ENCODE results near the gene DGKB.

Gene DGKB

GRCh38 chr7:14375998-14376397 lies 526.6 kb downstream of the DGKB start:
- H3K4me1 Mint-ChIP-seq (ENCODE audit: low read depth in 2 of 2) = peaks cover 0 to 11% of the 10 kb centered on the region in 2 donors
- no peaks in the 10 kb centered on the region for H3K9me3 Mint-ChIP-seq
- no peak for DNase-seq
- H3K36me3 Mint-ChIP-seq (ENCODE audit: insufficient read depth) = no peaks in the 10 kb centered on the region
- no peak overlapping the region for H3K27ac Mint-ChIP-seq
- ATAC-seq (replicated peaks) = peak; percentile 7
- no peak overlapping the region for H3K4me3 Mint-ChIP-seq
- peaks cover 0 to 8% of the 10 kb centered on the region in 2 donors for H3K27me3 Mint-ChIP-seq

- no peak overlapping the region for H3K4me3 Mint-ChIP-seq
- ATAC-seq (replicated peaks) (no peak), DNase-seq (no peak)
- no peaks in the 10 kb centered on the region for H3K36me3 Mint-ChIP-seq (ENCODE audit: insufficient read depth)
- peaks cover 0 to 8% of the 10 kb centered on the region in 2 donors for H3K27me3 Mint-ChIP-seq
- H3K27ac Mint-ChIP-seq = no peak overlapping the region
- peaks cover 0 to 8% of the 10 kb centered on the region in 2 donors for H3K4me1 Mint-ChIP-seq (ENCODE audit: low read depth in 2 of 2)
- no peaks in the 10 kb centered on the region for H3K9me3 Mint-ChIP-seq
Measured at GRCh38 chr7:14374336-14374735, 528.2 kb downstream of the DGKB start.

- H3K9me3 Mint-ChIP-seq = peaks cover 0 to 4% of the 10 kb centered on the region in 2 donors
- H3K4me1 Mint-ChIP-seq (ENCODE audit: low read depth in 2 of 2) = no peaks in the 10 kb centered on the region
- H3K36me3 Mint-ChIP-seq (ENCODE audit: insufficient read depth) = no peaks in the 10 kb centered on the region
- DNase-seq = no peak
- no peak overlapping the region for H3K4me3 Mint-ChIP-seq
- no peak overlapping the region for H3K27ac Mint-ChIP-seq
- no peak for ATAC-seq (replicated peaks)
- H3K27me3 Mint-ChIP-seq = no peaks in the 10 kb centered on the region
Measured at GRCh38 chr7:14368285-14368684, 534.3 kb downstream of the DGKB start.

GRCh38 chr7:14351167-14351566 lies 551.4 kb downstream of the DGKB start:
- no peak for ATAC-seq (replicated peaks)
- Mint-ChIP-seq H3K36me3 (ENCODE audit: insufficient read depth) (no peaks in the 10 kb centered on the region), H3K27ac (no peak overlapping the region), H3K4me3 (no peak overlapping the region), H3K4me1 (ENCODE audit: low read depth in 2 of 2) (no peaks in the 10 kb centered on the region), H3K27me3 (no peaks in the 10 kb centered on the region), H3K9me3 (no peaks in the 10 kb centered on the region)
- no peak for DNase-seq

GRCh38 chr7:14341200-14341775 lies 561.3 kb downstream of the DGKB start:
- Mint-ChIP-seq H3K27ac (no peak overlapping the region), H3K4me3 (no peak overlapping the region), H3K9me3 (no peaks in the 10 kb centered on the region), H3K4me1 (ENCODE audit: low read depth in 2 of 2) (no peaks in the 10 kb centered on the region), H3K27me3 (no peaks in the 10 kb centered on the region), H3K36me3 (ENCODE audit: insufficient read depth) (no peaks in the 10 kb centered on the region)
- DNase-seq (no peak), ATAC-seq (replicated peaks) (no peak)

GRCh38 chr7:14340393-14341074 lies 562.0 kb downstream of the DGKB start:
- DNase-seq (no peak), ATAC-seq (replicated peaks) (no peak)
- no peaks in the 10 kb centered on the region for H3K36me3 Mint-ChIP-seq (ENCODE audit: insufficient read depth)
- H3K9me3 Mint-ChIP-seq = no peaks in the 10 kb centered on the region
- H3K4me3 Mint-ChIP-seq = no peak overlapping the region
- H3K27me3 Mint-ChIP-seq = no peaks in the 10 kb centered on the region
- no peak overlapping the region for H3K27ac Mint-ChIP-seq
- no peaks in the 10 kb centered on the region for H3K4me1 Mint-ChIP-seq (ENCODE audit: low read depth in 2 of 2)

GRCh38 chr7:14339861-14340260 lies 562.7 kb downstream of the DGKB start:
- Mint-ChIP-seq H3K4me3 (no peak overlapping the region), H3K36me3 (ENCODE audit: insufficient read depth) (no peaks in the 10 kb centered on the region), H3K9me3 (no peaks in the 10 kb centered on the region), H3K27ac (no peak overlapping the region), H3K27me3 (no peaks in the 10 kb centered on the region), H3K4me1 (ENCODE audit: low read depth in 2 of 2) (no peaks in the 10 kb centered on the region)
- no peak for DNase-seq
- no peak for ATAC-seq (replicated peaks)

- H3K9me3 Mint-ChIP-seq = no peaks in the 10 kb centered on the region
- no peak for DNase-seq
- H3K27me3 Mint-ChIP-seq = no peaks in the 10 kb centered on the region
- ATAC-seq (replicated peaks) = no peak
- no peaks in the 10 kb centered on the region for H3K36me3 Mint-ChIP-seq (ENCODE audit: insufficient read depth)
- H3K27ac Mint-ChIP-seq = no peak overlapping the region
- no peaks in the 10 kb centered on the region for H3K4me1 Mint-ChIP-seq (ENCODE audit: low read depth in 2 of 2)
- no peak overlapping the region for H3K4me3 Mint-ChIP-seq
Measured at GRCh38 chr7:14336256-14336655, 566.3 kb downstream of the DGKB start.

GRCh38 chr7:14332155-14332554 lies 570.4 kb downstream of the DGKB start:
- no peak overlapping the region for H3K27ac Mint-ChIP-seq
- H3K9me3 Mint-ChIP-seq = no peaks in the 10 kb centered on the region
- DNase-seq = no peak
- H3K4me1 Mint-ChIP-seq (ENCODE audit: low read depth in 2 of 2) = no peaks in the 10 kb centered on the region
- no peak for ATAC-seq (replicated peaks)
- H3K4me3 Mint-ChIP-seq = no peak overlapping the region
- H3K27me3 Mint-ChIP-seq = no peaks in the 10 kb centered on the region
- no peaks in the 10 kb centered on the region for H3K36me3 Mint-ChIP-seq (ENCODE audit: insufficient read depth)

- DNase-seq (no peak), ATAC-seq (replicated peaks) (no peak)
- Mint-ChIP-seq H3K27me3 (no peaks in the 10 kb centered on the region), H3K27ac (no peak overlapping the region), H3K36me3 (ENCODE audit: insufficient read depth) (peaks cover 2% of the 10 kb centered on the region), H3K9me3 (peaks cover 0 to 3% of the 10 kb centered on the region in 2 donors), H3K4me3 (no peak overlapping the region), H3K4me1 (ENCODE audit: low read depth in 2 of 2) (no peaks in the 10 kb centered on the region)
Measured at GRCh38 chr7:14324767-14325166, 577.8 kb downstream of the DGKB start.

- no peak overlapping the region for H3K27ac Mint-ChIP-seq
- peaks cover 2% of the 10 kb centered on the region for H3K36me3 Mint-ChIP-seq (ENCODE audit: insufficient read depth)
- no peaks in the 10 kb centered on the region for H3K4me1 Mint-ChIP-seq (ENCODE audit: low read depth in 2 of 2)
- ATAC-seq (replicated peaks) (no peak), DNase-seq (no peak)
- H3K4me3 Mint-ChIP-seq = no peak overlapping the region
- H3K9me3 Mint-ChIP-seq = peaks cover 0 to 3% of the 10 kb centered on the region in 2 donors
- no peaks in the 10 kb centered on the region for H3K27me3 Mint-ChIP-seq
Measured at GRCh38 chr7:14322724-14323123, 579.8 kb downstream of the DGKB start.

GRCh38 chr7:14321947-14322346 lies 580.6 kb downstream of the DGKB start:
- no peaks in the 10 kb centered on the region for H3K4me1 Mint-ChIP-seq (ENCODE audit: low read depth in 2 of 2)
- no peak overlapping the region for H3K4me3 Mint-ChIP-seq
- H3K27me3 Mint-ChIP-seq = no peaks in the 10 kb centered on the region
- ATAC-seq (replicated peaks) (no peak), DNase-seq (no peak)
- peaks cover 2% of the 10 kb centered on the region for H3K36me3 Mint-ChIP-seq (ENCODE audit: insufficient read depth)
- no peak overlapping the region for H3K27ac Mint-ChIP-seq
- peaks cover 0 to 3% of the 10 kb centered on the region in 2 donors for H3K9me3 Mint-ChIP-seq

- Mint-ChIP-seq H3K36me3 (ENCODE audit: insufficient read depth) (no peaks in the 10 kb centered on the region), H3K27ac (no peak overlapping the region), H3K9me3 (no peaks in the 10 kb centered on the region), H3K27me3 (no peaks in the 10 kb centered on the region), H3K4me1 (ENCODE audit: low read depth in 2 of 2) (no peaks in the 10 kb centered on the region), H3K4me3 (no peak overlapping the region)
- ATAC-seq (replicated peaks) (no peak), DNase-seq (no peak)
Measured at GRCh38 chr7:14309432-14309831, 593.1 kb downstream of the DGKB start.

GRCh38 chr7:14305233-14305866 lies 597.2 kb downstream of the DGKB start:
- Mint-ChIP-seq H3K27ac (no peak overlapping the region), H3K4me1 (ENCODE audit: low read depth in 2 of 2) (no peaks in the 10 kb centered on the region), H3K36me3 (ENCODE audit: insufficient read depth) (no peaks in the 10 kb centered on the region), H3K9me3 (peaks cover 0 to 1% of the 10 kb centered on the region in 2 donors), H3K27me3 (no peaks in the 10 kb centered on the region), H3K4me3 (no peak overlapping the region)
- DNase-seq = no peak
- ATAC-seq (replicated peaks) = no peak

All from effector memory CD8-positive, alpha-beta T cell (primary cell).